SW480 (cell line): ENCODE measurements around the gene RIF1.

Experiments used
- DNase-seq: peaks from one replicate; pipeline ENCODE4 v3.0.0-alpha.2; 2016; ENCODE audit warnings: low spot score

RIF1 gene

GRCh38 chr2:151422917-151423439, 13.3 kb downstream of the RIF1 start:
- no peak for DNase-seq

GRCh38 chr2:151423760-151424159, 14.1 kb downstream of the RIF1 start:
- DNase-seq, result no peak

- DNase-seq, result peak; percentile 23
Measured at GRCh38 chr2:151437630-151438029, 27.9 kb downstream of the RIF1 start.

- no peak for DNase-seq
Measured at GRCh38 chr2:151438506-151438905, 28.8 kb downstream of the RIF1 start.

- no peak for DNase-seq
Measured at GRCh38 chr2:151439127-151439526, 29.4 kb downstream of the RIF1 start.

- no peak for DNase-seq
Measured at GRCh38 chr2:151459358-151459757, 49.7 kb downstream of the RIF1 start.

GRCh38 chr2:151465771-151466170, 56.1 kb downstream of the RIF1 start:
- no peak for DNase-seq

GRCh38 chr2:151470556-151470955, 60.9 kb downstream of the RIF1 start:
- no peak for DNase-seq

GRCh38 chr2:151472966-151473365, 63.3 kb downstream of the RIF1 start:
- no peak for DNase-seq

GRCh38 chr2:151475071-151475470, 65.4 kb downstream of the RIF1 start:
- DNase-seq, result no peak

GRCh38 chr2:151476287-151476686, 66.6 kb downstream of the RIF1 start:
- no peak for DNase-seq

- no peak for DNase-seq
Measured at GRCh38 chr2:151478011-151478410, 68.3 kb downstream of the RIF1 start.

GRCh38 chr2:151481744-151482143, 72.0 kb downstream of the RIF1 start:
- no peak for DNase-seq

- DNase-seq, result no peak
Measured at GRCh38 chr2:151482171-151482725, 72.5 kb downstream of the RIF1 start.

GRCh38 chr2:151483546-151483945, 73.8 kb downstream of the RIF1 start:
- DNase-seq, result no peak

- no peak for DNase-seq
Measured at GRCh38 chr2:151484100-151484499, 74.4 kb downstream of the RIF1 start.

- DNase-seq, result no peak
Measured at GRCh38 chr2:151486053-151486452, 76.4 kb downstream of the RIF1 start.

- DNase-seq, result no peak
Measured at GRCh38 chr2:151490276-151490675, 80.6 kb downstream of the RIF1 start.

- no peak for DNase-seq
Measured at GRCh38 chr2:151491496-151491895, 81.8 kb downstream of the RIF1 start.

GRCh38 chr2:151498178-151498577, 88.5 kb downstream of the RIF1 start:
- no peak for DNase-seq

GRCh38 chr2:151506170-151506569, 96.5 kb downstream of the RIF1 start:
- DNase-seq, result no peak

- DNase-seq, result no peak
Measured at GRCh38 chr2:151508519-151508918, 98.8 kb downstream of the RIF1 start.

- no peak for DNase-seq
Measured at GRCh38 chr2:151518802-151519201, 109.1 kb downstream of the RIF1 start.

GRCh38 chr2:151520976-151521375, 111.3 kb downstream of the RIF1 start:
- no peak for DNase-seq

- no peak for DNase-seq
Measured at GRCh38 chr2:151522556-151522955, 112.9 kb downstream of the RIF1 start.
